ENCODE data around the gene MORN5. TPM values are rescaled to one million over a fixed set of nuclear protein-coding genes. Genes with fewer than 3 reads are reported as not detected.

The MORN5 gene
- total RNA-seq, 1 experiment from 2014 or later, result not detected

GRCh38 chr9:122120316-122121071, 39.2 kb upstream of the MORN5 start:
- DNase-seq, result no peak
- Histone ChIP-seq H3K27me3 (ENCODE audit: control insufficient read depth, insufficient read depth, low read length) (peaks cover 3% of the 10 kb centered on the region; the same call in 1 of the 2 replicates), H3K36me3 (replicated peaks; ENCODE audit: control insufficient read depth, insufficient read depth, low read length) (no peaks in the 10 kb centered on the region), H3K4me3 (ENCODE audit: insufficient read depth, low read depth, low read length) (no peak overlapping the region)

DNA sequence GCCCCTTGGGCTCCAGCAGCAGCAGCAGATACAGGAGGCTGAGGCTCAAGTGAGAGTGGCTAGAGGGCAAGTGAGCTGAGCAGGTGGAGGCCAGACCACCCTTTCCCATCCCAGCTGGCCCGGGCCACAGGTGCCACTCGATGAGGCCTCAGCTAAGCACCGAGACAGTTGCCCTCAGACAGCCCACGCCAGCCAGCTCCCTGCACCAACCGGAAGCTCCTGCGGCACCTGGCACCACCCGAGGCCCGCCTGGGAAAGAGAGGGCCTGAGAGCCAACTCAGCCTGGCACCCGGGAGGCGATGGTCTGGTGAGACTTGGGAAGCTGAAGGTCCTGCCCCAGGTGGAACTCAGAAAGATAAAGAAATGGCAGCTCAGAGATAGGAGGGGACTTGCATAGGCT, 38.3 kb upstream of the MORN5 start:
- no peak for DNase-seq
- Histone ChIP-seq H3K27me3 (ENCODE audit: control insufficient read depth, insufficient read depth, low read length) (peaks cover 12% of the 10 kb centered on the region), H3K4me3 (ENCODE audit: insufficient read depth, low read depth, low read length) (no peak overlapping the region), H3K36me3 (replicated peaks; ENCODE audit: control insufficient read depth, insufficient read depth, low read length) (no peaks in the 10 kb centered on the region)

GRCh38 chr9:122121931-122122330, 37.8 kb upstream of the MORN5 start:
- H3K36me3 ChIP-seq (replicated peaks; ENCODE audit: control insufficient read depth, insufficient read depth, low read length), result no peaks in the 10 kb centered on the region
- H3K27me3 ChIP-seq (ENCODE audit: control insufficient read depth, insufficient read depth, low read length), result peaks cover 17% of the 10 kb centered on the region
- no peak for DNase-seq
- no peak overlapping the region for H3K4me3 ChIP-seq (ENCODE audit: insufficient read depth, low read depth, low read length)

- Histone ChIP-seq H3K4me3 (ENCODE audit: insufficient read depth, low read depth, low read length) (no peak overlapping the region), H3K27me3 (ENCODE audit: control insufficient read depth, insufficient read depth, low read length) (peaks cover 22% of the 10 kb centered on the region), H3K36me3 (replicated peaks; ENCODE audit: control insufficient read depth, insufficient read depth, low read length) (no peaks in the 10 kb centered on the region)
- no peak for DNase-seq
Observed at GRCh38 chr9:122122468-122122867, 37.2 kb upstream of the MORN5 start.

GRCh38 chr9:122122903-122123632, 36.6 kb upstream of the MORN5 start:
- no peak overlapping the region for H3K4me3 ChIP-seq (ENCODE audit: insufficient read depth, low read depth, low read length)
- H3K27me3 ChIP-seq (ENCODE audit: control insufficient read depth, insufficient read depth, low read length), result peaks cover 22% of the 10 kb centered on the region
- no peaks in the 10 kb centered on the region for H3K36me3 ChIP-seq (replicated peaks; ENCODE audit: control insufficient read depth, insufficient read depth, low read length)
- DNase-seq, result peak; percentile 91

- DNase-seq, result no peak
- Histone ChIP-seq H3K4me3 (ENCODE audit: insufficient read depth, low read depth, low read length) (no peak overlapping the region), H3K36me3 (replicated peaks; ENCODE audit: control insufficient read depth, insufficient read depth, low read length) (no peaks in the 10 kb centered on the region), H3K27me3 (ENCODE audit: control insufficient read depth, insufficient read depth, low read length) (peaks cover 22% of the 10 kb centered on the region)
Observed at GRCh38 chr9:122124048-122124447, 35.7 kb upstream of the MORN5 start.

- no peak for DNase-seq
- Histone ChIP-seq H3K36me3 (replicated peaks; ENCODE audit: control insufficient read depth, insufficient read depth, low read length) (no peaks in the 10 kb centered on the region), H3K4me3 (ENCODE audit: insufficient read depth, low read depth, low read length) (no peak overlapping the region), H3K27me3 (ENCODE audit: control insufficient read depth, insufficient read depth, low read length) (peaks cover 22% of the 10 kb centered on the region)
Observed at GRCh38 chr9:122124528-122124927, 35.2 kb upstream of the MORN5 start.

- DNase-seq, result peak; percentile 92
- H3K27me3 ChIP-seq (ENCODE audit: control insufficient read depth, insufficient read depth, low read length), result peaks cover 22% of the 10 kb centered on the region
- H3K36me3 ChIP-seq (replicated peaks; ENCODE audit: control insufficient read depth, insufficient read depth, low read length), result no peaks in the 10 kb centered on the region
- no peak overlapping the region for H3K4me3 ChIP-seq (ENCODE audit: insufficient read depth, low read depth, low read length)
Observed at GRCh38 chr9:122125158-122125508, 34.6 kb upstream of the MORN5 start.

- peak; percentile 72 for DNase-seq
- H3K27me3 ChIP-seq (ENCODE audit: control insufficient read depth, insufficient read depth, low read length), result peaks cover 22% of the 10 kb centered on the region
- H3K4me3 ChIP-seq (ENCODE audit: insufficient read depth, low read depth, low read length), result peak overlapping the region; percentile 55
- H3K36me3 ChIP-seq (replicated peaks; ENCODE audit: control insufficient read depth, insufficient read depth, low read length), result no peaks in the 10 kb centered on the region
Observed at GRCh38 chr9:122125509-122126330, 34.0 kb upstream of the MORN5 start.

DNA sequence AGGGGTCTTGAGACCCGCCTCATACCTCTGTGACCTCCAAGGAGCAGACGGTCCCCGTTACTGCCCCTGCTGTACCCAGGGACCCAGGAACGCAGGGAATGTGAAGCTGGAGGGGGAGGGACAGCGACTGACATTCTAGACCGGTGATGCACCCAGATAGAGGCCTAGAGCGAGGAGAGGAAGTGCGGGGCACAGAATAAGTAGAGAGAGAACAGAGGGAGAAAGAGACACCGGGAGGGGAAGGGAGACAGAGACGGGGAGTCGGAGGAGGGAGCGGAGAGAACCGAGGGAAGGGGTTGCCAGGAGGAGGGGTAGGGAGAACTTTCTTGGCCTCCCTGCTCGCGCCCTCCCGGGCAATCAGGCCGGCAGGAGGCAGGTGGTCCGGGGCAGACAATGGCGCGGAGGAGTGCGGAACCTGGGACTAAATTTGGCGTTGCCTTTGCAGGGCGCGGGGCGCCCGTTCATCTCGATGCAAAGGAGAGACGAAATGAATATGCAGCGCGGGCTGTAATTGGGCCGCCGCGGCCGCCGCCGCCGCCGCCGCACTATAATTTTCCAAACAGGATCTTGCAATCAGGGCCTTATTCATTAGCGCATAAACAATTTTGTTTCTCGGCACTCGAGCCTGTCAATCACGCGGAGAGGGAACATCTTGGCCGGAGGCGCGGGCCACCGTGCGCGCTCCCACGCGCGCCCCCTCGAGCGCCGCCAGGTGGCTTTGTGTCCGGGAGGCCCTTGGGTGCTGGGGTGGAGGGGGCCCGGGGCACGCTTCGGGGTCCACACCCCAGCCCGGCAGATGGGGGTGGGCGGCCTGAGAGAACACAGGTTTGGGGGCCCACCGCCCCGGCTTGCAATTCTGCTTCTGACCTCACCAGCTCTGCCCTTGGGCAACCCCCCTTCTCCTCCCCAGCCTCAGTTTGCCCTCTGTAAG, 33.1 kb upstream of the MORN5 start:
- Histone ChIP-seq H3K27me3 (ENCODE audit: control insufficient read depth, insufficient read depth, low read length) (peaks cover 22% of the 10 kb centered on the region), H3K36me3 (replicated peaks; ENCODE audit: control insufficient read depth, insufficient read depth, low read length) (no peaks in the 10 kb centered on the region), H3K4me3 (ENCODE audit: insufficient read depth, low read depth, low read length) (peak overlapping the region; percentile 55)
- DNase-seq, result peak; percentile 84

GRCh38 chr9:122127396-122127798, 32.3 kb upstream of the MORN5 start:
- Histone ChIP-seq H3K4me3 (ENCODE audit: insufficient read depth, low read depth, low read length) (no peak overlapping the region), H3K36me3 (replicated peaks; ENCODE audit: control insufficient read depth, insufficient read depth, low read length) (no peaks in the 10 kb centered on the region), H3K27me3 (ENCODE audit: control insufficient read depth, insufficient read depth, low read length) (peaks cover 23% of the 10 kb centered on the region)
- peak; percentile 74 for DNase-seq

- no peak for DNase-seq
- H3K27me3 ChIP-seq (ENCODE audit: control insufficient read depth, insufficient read depth, low read length), result peaks cover 25% of the 10 kb centered on the region
- H3K4me3 ChIP-seq (ENCODE audit: insufficient read depth, low read depth, low read length), result no peak overlapping the region
- no peaks in the 10 kb centered on the region for H3K36me3 ChIP-seq (replicated peaks; ENCODE audit: control insufficient read depth, insufficient read depth, low read length)
Observed at GRCh38 chr9:122128007-122128968, 31.4 kb upstream of the MORN5 start.

DNA sequence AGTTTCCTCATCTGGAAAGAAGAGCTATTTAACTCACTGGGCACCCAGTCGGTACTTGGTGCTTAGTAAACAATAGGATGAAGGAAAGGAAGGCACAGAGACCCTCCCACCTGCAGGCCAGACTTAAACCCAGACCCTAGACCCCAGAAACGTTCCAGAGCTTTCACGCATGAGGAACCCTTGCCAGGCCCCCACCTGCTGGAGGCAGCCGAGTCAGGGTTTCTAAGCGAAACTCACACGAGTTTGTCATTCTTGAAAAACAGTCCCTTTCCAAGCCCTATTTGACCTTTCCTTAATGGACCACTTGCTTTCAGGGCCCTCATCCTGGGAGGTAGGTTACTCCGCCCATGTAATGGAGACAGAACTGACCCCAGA, 30.8 kb upstream of the MORN5 start:
- no peak overlapping the region for H3K4me3 ChIP-seq (ENCODE audit: insufficient read depth, low read depth, low read length)
- no peak for DNase-seq
- peaks cover 25% of the 10 kb centered on the region for H3K27me3 ChIP-seq (ENCODE audit: control insufficient read depth, insufficient read depth, low read length)
- no peaks in the 10 kb centered on the region for H3K36me3 ChIP-seq (replicated peaks; ENCODE audit: control insufficient read depth, insufficient read depth, low read length)
